ENCODE measurements around the gene TMPRSS9. TPM values are rescaled to one million over a fixed set of nuclear protein-coding genes. Genes with fewer than 3 reads are reported as not detected.
A peak's percentile ranks its signal among the peaks of the same experiment; 100 is the strongest.
"Not testable (repeated sequence)": the region's sequence is repeated elsewhere in the genome, so short reads cannot be mapped to it uniquely, and the experiment has no call there.

TMPRSS9 gene
- polyA plus RNA-seq, 4 donors: 0.13 to 0.49 (median 0.31) TPM

DNA sequence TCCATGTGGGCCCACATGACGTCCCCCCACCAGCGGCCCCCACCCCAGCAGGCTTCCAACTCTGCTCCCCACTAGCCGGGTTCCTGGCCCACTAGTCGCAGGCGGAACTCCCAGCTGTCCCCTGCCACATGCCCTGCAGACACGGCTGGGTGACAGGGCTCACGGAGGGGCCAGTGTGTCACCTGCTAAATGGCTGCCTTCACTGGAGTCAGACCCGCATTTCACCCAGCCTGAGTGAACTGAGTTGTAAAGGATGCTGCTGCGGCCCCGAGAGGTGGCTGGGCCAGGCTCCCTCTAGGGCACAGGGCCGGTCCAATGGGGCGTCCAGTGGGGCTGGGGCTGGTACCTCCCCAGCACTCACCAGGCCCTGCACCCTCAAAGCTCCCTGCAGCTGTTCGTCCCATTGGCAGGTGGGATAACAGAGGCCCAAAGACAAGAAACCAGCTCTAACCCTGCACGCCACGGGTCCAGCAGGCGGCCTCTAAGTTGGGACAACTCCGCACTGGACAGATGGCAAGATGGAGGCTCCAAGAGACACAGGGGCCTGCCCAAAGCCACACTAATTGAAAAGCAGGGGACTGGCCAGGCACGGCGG is 93.5 kb downstream of the TMPRSS9 start:
- DNase-seq (ENCODE audit: low read depth in 4 of 4, low spot score in 3 of 4): no peak

DNA sequence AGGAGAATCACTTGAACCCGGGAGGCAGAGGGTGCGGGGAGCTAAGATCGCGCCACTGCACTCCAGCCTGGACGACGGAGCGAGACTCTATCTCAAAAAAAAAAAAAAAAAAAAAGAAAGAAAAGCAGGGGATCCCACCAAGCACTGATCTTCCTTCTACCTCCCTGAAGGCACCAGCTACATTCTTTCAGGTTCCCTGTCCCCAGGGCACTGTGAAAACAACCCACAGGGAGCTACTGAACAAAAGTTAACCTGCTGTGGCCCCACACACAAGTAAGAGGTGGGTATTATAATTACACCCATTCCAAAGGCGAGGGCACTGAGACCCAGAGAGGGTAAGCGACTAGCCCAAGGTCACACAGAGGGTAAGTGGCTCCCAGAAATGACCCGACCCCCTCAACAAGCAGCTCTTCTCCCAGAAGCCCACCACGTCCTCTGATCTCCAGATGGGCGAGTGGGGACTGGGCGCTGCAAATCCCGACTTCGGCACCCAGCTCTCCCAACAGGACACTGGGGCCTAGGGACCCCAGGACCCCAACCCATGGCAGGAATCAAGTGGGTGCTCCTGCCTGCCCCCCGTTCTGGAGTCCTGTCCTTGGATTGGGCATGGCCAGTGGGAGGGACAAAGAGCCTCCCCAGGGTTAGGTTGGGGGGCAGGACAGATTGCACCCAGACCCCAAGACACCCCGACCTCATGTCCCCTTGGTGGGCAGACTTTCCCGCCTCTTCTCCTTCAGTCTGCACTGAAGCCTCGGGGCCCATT is 94.3 kb downstream of the TMPRSS9 start:
- no peak for DNase-seq (ENCODE audit: low read depth in 4 of 4, low spot score in 3 of 4)

- DNase-seq (ENCODE audit: low read depth in 4 of 4, low spot score in 3 of 4): no peak
Measured at GRCh38 chr19:2454962-2455850, 95.1 kb downstream of the TMPRSS9 start.

- no peak for DNase-seq (ENCODE audit: low read depth in 4 of 4, low spot score in 3 of 4)
Measured at GRCh38 chr19:2455851-2456570, 95.9 kb downstream of the TMPRSS9 start.

DNA sequence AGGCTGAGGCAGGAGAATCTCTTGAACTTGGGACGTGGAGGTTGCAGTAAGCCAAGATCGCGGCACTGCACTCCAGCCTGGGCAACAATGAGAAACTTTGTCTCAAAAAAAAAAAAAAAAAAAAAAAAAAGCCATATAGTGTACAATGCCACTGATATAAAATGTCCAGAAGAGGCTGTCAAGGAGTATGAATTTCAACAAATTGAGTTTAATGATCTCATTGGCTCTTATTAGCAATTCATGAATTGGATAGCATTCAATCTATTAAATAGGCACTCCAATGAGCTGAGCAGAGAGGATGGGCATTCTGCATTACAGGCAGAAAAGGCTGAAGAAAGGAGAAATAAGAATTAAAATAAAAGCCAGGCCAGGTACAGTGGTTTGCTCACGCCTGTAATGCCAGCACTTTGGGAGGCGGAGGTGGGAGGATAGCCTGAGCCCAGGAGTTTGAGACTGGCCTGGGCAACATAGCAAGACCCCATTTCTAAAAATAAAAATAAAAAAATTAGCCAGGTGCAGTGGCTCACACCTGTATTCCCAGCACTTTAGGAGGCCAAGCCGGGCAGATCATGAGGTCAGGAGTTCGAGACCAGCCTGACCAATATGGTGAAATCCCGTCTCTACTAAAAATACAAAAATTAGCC is 97.5 kb downstream of the TMPRSS9 start:
- DNase-seq (ENCODE audit: low read depth in 4 of 4, low spot score in 3 of 4): no peak

DNA sequence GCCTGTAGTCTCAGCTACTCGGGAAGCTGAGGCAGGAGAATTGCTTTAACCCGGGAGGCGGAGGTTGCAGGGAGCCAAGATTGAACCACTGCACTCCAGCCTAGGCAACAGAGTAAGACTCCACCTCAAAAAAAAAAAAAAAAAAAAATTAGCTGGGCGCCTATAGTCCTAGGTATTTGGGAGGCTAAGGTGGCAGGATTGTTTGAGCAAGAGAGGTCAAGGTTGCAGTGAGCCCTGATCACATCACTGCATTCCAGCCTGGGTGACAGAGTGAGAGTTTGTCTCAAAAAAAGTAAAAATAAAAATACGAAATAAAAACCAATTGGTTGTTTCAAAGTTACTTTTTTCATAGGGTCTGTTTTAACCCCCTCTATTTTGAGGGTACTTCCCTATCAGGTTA is 98.0 kb downstream of the TMPRSS9 start:
- DNase-seq (ENCODE audit: low read depth in 4 of 4, low spot score in 3 of 4): no peak

GRCh38 chr19:2458776-2459175 is 98.7 kb downstream of the TMPRSS9 start:
- not testable (repeated sequence) for DNase-seq (ENCODE audit: low read depth in 4 of 4, low spot score in 3 of 4)

GRCh38 chr19:2460245-2460644 is 100.2 kb downstream of the TMPRSS9 start:
- DNase-seq (ENCODE audit: low read depth in 4 of 4, low spot score in 3 of 4): no peak

- no peak for DNase-seq (ENCODE audit: low read depth in 4 of 4, low spot score in 3 of 4)
Measured at GRCh38 chr19:2461751-2462634, 101.9 kb downstream of the TMPRSS9 start.

- peak in 3 of 4 donors; percentile 90 to 96 (median 93) for DNase-seq (ENCODE audit: low read depth in 4 of 4, low spot score in 3 of 4)
Measured at GRCh38 chr19:2462635-2463421, 102.8 kb downstream of the TMPRSS9 start.

- DNase-seq (ENCODE audit: low read depth in 4 of 4, low spot score in 3 of 4): not testable (repeated sequence)
Measured at GRCh38 chr19:2463694-2464093, 103.6 kb downstream of the TMPRSS9 start.

GRCh38 chr19:2464389-2464788 is 104.3 kb downstream of the TMPRSS9 start:
- DNase-seq (ENCODE audit: low read depth in 4 of 4, low spot score in 3 of 4): no peak

- no peak for DNase-seq (ENCODE audit: low read depth in 4 of 4, low spot score in 3 of 4)
Measured at GRCh38 chr19:2468596-2468995, 108.5 kb downstream of the TMPRSS9 start.

GRCh38 chr19:2469102-2469914 is 109.2 kb downstream of the TMPRSS9 start:
- no peak for DNase-seq (ENCODE audit: low read depth in 4 of 4, low spot score in 3 of 4)

GRCh38 chr19:2469915-2470200 is 109.8 kb downstream of the TMPRSS9 start:
- not testable (repeated sequence) for DNase-seq (ENCODE audit: low read depth in 4 of 4, low spot score in 3 of 4)

DNA sequence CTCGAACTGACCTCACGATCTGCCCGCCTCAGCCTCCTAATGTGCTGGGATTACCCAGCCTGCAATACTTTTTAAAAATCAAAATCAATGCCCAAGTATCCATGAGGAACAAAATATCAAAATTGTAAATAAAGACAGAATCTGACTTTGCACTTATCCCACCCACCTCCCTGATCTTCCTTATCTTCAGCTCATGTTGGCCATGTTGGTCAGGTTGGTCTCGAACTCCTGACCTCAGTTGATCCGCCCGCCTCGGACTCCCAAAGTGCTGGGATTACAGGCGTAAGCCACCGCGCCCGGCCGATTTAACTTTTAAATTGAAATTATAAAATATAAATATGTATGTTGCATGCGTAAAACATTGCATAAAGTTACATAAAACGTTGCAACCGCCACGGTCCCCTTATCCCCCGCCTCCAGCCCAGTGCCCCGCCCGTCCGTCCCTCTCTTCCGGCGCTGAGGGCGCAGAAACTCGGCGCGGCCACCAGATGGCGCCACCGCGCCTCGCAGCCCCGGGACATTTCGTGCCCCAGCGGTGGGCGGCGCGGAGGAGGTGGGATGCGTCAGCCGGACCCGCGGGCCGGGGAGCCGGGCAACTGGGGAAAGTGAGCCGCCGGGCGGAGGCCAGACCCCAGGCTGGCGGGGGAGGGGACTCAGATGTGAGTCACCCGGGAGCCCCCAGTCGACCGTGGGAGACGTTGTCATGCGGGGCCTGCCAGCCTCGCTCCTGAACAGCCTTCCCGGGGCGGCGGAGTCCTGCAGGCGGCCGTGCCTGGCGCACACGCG is 114.4 kb downstream of the TMPRSS9 start:
- DNase-seq (ENCODE audit: low read depth in 4 of 4, low spot score in 3 of 4): peak in 1 of 4 donors; percentile 79
